Lung microvascular endothelial cell (primary cell): Measurements from ENCODE around the gene KIF18A. TPM values are rescaled to one million over a fixed set of nuclear protein-coding genes. Genes with fewer than 3 reads are reported as not detected.
"Not testable (repeated sequence)": the region's sequence is repeated elsewhere in the genome, so short reads cannot be mapped to it uniquely, and the experiment has no call there.

Experiments used
- DNase-seq, 2 donors: peaks; one replicate each; pipeline versions ENCODE4 v3.0.0 to v3.0.0-alpha.2; 2010; ENCODE audit warnings: low read depth in 2 of 2
- total RNA-seq: library from RNA; depleted of rRNA; stranded (reverse); fragments of >200 nt; gene quantifications from 2 replicates; pipeline ENCODE4 v1.2.1, GENCODE V29; 2014

KIF18A gene
- total RNA-seq = 2.0 and 6.8 TPM in 2 replicates

DNA sequence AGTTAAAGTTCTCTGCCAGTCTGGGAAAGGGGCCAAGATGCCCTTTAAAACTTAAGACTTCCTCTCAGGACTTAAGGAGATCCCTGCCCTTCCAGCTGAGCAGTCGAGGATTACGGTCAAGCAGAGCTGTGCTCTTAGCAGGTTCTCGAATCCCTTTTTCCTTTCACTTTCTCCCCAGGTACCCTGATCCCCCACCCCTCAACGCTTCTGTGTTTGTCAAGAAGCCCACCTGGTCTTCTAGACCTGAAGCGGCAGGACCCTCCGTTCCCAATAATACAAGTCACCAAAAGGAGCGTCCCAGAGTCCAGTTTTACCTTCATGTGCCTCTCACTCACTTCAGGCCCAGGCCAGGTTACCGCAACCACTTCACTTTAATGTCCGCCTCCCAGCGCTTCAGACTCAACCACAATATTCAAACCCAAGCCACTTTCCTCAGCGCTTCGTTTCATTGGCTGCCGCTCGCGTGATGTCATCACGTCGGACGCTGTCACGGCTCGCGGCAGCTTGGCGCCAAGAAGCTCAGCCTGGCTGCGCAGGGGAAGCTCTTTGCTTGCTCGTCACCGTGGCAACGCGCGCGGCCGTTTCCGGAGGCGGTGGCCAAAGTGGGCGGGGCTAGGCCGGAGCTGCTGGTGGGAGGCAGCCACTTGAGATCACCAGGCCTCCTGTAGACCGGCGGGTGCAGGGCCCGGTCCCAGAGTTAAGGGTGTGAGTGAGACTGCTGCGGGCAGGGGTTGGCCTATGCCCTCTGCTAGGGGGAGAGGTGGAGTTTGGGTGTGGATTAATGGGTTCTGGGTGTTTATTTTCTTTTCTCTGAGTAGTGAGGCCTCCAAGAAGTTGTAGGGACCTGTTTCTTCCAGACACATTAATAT is at the start of gene KIF18A, which contains the start of gene METTL15:
Gene KIF18A, minus strand, starts transcription at position 407 of the 869 bp plus-strand sequence. CDS start 10,209 bp downstream, outside the sequence.
Gene METTL15, plus strand, starts transcription at position 639 of the 869 bp plus-strand sequence. CDS start 4,947 bp downstream, outside the sequence.
- DNase-seq = peak; percentile 100

- no peak for DNase-seq
These were observed 45.6 kb upstream of the KIF18A start for GRCh38 chr11:28153586-28153985.

DNA sequence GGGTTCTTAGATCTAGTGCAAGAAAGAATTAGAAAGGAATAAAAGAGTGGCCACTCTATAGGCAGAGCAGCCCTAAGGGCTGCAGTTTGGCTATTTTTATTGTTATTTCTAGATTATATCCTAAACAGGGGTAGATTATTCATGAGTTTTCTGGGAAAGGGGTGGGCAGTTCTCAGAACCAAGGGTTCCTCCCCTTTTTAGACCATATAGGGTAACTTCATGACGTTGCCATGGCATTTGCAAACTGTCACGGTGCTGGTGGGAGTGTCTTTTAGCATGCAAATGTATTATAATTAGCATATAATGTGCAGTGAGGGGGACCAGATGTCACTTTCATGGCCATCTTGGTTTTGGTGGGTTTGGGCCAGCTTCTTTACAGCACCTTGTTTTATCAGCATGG is 44.8 kb upstream of the KIF18A start:
- no peak for DNase-seq

- peak; percentile 17 to 94 for DNase-seq
These were observed 38.3 kb upstream of the KIF18A start for GRCh38 chr11:28146123-28146751.

- peak in 1 of 2 donors; percentile 9 for DNase-seq
These were observed 36.9 kb upstream of the KIF18A start for GRCh38 chr11:28144808-28145207.

DNA sequence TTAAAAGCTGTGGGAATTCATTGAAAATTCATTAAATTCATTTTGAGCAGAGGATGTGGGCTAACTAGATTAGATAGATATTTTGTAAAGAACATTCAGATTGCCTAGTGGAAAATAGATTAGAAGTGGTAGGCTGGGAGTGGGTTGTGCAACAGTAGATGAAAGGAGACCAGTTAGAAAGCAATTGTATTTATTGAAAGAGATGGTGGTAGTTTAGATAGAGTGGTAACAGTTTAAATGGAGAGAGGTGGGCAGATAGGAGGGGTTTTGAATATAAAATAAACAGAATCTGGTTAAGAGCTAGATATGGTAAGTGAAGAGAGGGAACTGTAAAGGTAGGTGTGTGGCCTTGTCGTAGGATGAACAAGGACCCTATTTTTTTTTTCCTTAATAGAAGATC is 34.8 kb upstream of the KIF18A start:
- DNase-seq = no peak

- DNase-seq = no peak
These were observed 32.9 kb upstream of the KIF18A start for GRCh38 chr11:28140689-28141455.

DNA sequence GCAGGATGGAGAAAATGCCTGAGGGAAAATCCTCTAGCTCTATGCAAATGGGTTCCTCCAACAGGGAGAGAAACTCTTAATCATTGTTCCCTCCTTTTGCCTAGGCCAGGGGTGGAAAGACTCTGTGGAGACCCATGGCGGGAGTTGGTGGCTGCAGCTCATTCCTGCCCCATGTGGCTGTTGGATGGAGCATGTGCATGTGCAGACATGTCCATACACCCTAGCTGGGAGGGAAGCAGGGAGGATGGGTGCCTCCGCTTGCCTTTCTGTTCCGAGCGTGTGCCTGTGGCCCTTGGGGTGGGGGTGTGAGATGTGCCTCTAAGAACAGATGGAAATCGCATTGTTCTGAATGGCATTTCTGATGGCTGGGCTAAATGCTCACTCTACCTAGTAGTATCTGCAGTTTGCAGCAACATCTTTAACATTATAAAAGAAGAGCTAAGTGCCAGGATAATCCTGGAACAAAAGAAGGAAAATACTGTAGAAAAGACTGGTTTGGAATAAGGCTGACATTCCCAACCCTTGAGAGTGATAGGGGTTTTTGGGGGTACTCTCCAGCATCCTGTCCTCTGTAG is 32.0 kb upstream of the KIF18A start:
- no peak for DNase-seq

GRCh38 chr11:28137832-28138231 is 29.9 kb upstream of the KIF18A start:
- DNase-seq = no peak

- no peak for DNase-seq
These were observed 29.4 kb upstream of the KIF18A start for GRCh38 chr11:28137366-28137765.

DNA sequence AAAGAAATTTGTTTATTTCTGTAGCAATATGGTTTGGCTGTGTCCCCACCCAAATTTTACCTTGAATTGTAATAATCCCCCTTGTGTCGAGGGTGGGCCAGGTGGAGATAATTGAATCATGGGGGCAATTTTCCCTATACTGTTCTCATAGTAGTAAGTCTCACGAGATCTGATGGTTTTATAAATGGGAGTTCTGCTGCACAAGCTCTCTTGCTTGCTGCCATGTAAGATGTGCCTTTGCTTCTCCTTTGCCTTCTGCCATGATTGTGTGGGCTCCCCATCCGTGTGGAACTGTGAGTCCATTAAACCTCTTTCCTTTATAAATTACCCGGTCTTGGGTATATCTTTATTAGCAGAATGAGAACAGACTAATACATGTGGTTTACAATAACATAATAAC is 28.2 kb upstream of the KIF18A start:
- not testable (repeated sequence) for DNase-seq

DNA sequence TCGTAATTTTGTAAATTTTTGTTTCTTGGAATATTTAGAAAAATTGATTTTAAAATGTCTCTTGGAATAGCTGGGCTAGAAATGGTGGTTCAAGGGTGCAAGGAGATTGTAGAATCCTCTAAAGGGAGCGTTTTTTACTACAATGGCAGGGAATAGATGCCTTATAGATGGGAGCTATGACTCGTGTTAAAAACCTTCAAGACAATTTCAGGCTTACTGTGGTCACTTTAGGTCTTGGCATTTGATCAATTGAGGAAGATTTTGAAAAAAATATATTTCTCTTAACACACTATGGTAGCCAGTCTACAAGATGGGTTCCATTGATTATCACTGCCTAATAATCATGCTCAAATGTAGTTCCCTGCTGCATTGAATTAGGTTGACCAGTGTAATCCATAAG is 25.2 kb upstream of the KIF18A start:
- no peak for DNase-seq

GRCh38 chr11:28132548-28132947 is 24.6 kb upstream of the KIF18A start:
- no peak for DNase-seq

- peak; percentile 20 to 22 for DNase-seq
These were observed 15.2 kb upstream of the KIF18A start for GRCh38 chr11:28123151-28123581.

DNA sequence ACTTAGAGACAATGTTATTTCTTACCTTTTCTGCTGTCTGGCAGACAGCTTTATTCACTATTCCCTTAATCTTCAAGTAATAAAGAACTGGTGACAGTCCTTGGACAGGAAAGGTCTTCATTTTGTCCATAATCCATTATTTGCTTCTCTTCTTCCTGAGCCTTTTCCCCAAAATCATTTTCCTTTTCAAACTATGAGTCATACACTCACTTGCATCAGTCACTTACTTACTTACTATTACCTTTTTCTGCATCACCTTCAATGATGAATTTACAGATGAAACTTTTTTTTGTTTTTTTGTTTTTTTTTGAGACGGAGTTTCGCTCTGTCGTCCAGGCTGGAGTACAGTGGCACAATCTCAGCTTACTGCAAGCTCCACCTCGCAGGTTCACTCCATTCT is 9.8 kb upstream of the KIF18A start:
- no peak for DNase-seq

DNA sequence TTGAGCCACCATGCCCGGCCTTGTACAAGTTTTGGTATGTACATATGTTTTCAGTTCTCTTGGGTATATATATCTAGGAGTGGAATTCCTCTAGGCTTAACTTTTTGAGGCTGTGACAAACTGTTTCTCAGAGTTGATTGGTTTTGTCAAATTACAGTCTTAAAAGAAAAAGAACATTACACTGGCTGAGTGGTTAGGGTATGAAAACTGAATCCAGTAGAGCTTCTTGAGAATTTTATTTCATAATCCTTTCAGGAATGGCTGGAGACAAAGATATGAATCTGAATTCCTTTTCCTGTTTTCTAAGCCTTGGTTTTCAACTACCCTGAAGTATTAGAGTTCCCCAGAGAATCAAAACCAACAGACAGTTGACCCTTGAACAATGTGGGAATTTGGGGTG is 6.8 kb upstream of the KIF18A start:
- peak in 1 of 2 donors; percentile 19 for DNase-seq

DNA sequence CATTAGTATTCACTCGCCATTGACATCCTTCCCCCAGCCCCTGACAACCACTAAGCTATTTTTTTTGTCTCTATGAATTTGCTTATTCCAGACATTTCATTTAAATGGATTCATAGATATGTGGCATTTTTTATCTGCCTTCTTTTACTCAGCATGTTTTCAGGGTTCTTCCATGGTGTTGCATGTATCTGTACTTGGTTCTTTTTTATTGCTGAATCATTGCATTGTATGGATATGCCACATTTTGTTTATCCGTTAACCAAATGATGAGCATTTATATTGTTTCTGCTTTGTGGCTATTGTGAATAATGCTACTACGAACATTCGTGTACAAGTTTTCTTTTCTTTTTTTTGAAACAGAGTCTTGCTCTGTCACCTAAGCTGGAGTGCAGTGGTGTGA is 6.2 kb upstream of the KIF18A start:
- DNase-seq = no peak

DNA sequence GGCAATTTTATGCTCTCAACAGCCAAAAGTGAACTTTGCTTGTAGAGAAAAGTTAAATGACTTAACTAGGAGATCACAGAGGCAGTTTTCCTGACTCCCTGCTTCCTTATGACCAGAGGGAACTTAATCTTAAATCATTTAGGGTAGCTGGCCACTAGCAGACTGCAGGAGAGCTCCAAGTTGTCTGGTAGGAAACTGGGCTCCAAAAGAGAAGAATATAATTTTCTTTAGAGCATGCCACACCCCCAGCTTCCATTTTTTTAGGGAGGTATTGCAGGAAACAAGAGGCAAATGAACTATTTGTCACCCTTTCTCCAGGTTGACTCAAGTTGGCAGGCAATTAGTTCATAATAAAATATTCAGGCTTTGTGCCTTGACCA is 2.9 kb upstream of the KIF18A start:
- peak; percentile 27 to 50 for DNase-seq

GRCh38 chr11:28110108-28110820 is 2.3 kb upstream of the KIF18A start:
- DNase-seq = peak; percentile 74 to 86

DNA sequence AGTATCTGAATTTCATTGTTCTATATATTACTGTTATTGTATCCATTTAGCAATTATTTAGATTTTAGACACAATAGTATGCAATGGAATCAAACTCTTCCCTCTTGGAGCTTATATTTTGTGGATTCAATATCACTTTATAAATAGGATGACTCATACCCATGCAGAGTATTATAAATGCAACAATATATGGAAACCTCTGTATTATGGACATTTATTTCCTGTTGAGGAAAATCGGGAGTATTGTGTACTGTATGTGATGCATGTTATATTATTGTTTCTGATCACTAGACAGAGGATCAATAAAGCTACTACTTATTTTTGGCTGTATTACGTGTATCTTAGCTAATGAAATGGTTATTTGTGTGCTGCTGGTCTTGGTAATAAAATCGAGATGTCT is 1.0 kb upstream of the KIF18A start:
- peak in 1 of 2 donors; percentile 42 for DNase-seq

- peak; percentile 37 to 58 for DNase-seq
These were observed 686 bp downstream of the KIF18A start for GRCh38 chr11:28107191-28107749.
